ENCODE results near the gene PYGB.

Gene PYGB

DNA sequence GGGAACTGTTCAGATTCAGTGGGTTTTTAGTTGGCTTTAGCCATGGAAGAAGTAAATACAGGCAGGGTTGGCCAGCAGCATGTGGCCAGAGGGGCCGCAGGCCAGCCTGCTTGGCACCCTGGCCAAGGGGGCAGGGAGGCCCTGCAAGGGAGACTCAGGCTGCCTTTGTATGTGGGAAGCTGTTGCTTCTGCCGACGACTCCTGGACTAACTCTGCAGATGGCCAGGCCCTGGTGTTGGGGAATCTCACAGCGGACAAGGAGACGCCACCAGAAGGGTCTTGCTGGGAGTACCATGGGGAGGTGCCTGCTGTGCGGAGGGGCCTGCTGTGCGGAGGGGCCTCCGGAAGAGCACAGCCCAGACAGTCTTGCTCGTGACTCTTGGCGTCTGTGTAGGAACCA lies 25.2 kb downstream of the PYGB start:
- Histone ChIP-seq H3K4me1 (ENCODE audit: control insufficient read depth, insufficient read depth, low read length) (no peaks in the 10 kb centered on the region), H3K27ac (ENCODE audit: extremely low read depth, low read depth, low read length) (no peak overlapping the region), H3K36me3 (ENCODE audit: control insufficient read depth in 2 of 2, insufficient read depth in 1 of 2, low read length in 2 of 2) (peaks cover 0 to 87% of the 10 kb centered on the region in 2 experiments; a peak in 2 of 3 replicates), H3K4me3 (ENCODE audit: low read depth, low read length) (no peak overlapping the region), H3K9me3 (ENCODE audit: control insufficient read depth, insufficient read depth, low read depth, low read length) (no peaks in the 10 kb centered on the region)
- POLR2A ChIA-PET = no interaction called here
- CTCF ChIA-PET = interaction anchor here (0.7 kb wide), 2 partner anchors 39 to 121 kb away, joined by 3 to 4 read pairs; no protein-coding TSS in a partner anchor
- peak; percentile 19; the same call in 1 of the 2 replicates for TF ChIP-seq ZIC2 (tag by site-specific recombination; IDR thresholded peaks at IDR 0.05)
- TF ChIP-seq OVOL3 (tag by site-specific recombination; IDR thresholded peaks at IDR 0.05) = no peak

DNA sequence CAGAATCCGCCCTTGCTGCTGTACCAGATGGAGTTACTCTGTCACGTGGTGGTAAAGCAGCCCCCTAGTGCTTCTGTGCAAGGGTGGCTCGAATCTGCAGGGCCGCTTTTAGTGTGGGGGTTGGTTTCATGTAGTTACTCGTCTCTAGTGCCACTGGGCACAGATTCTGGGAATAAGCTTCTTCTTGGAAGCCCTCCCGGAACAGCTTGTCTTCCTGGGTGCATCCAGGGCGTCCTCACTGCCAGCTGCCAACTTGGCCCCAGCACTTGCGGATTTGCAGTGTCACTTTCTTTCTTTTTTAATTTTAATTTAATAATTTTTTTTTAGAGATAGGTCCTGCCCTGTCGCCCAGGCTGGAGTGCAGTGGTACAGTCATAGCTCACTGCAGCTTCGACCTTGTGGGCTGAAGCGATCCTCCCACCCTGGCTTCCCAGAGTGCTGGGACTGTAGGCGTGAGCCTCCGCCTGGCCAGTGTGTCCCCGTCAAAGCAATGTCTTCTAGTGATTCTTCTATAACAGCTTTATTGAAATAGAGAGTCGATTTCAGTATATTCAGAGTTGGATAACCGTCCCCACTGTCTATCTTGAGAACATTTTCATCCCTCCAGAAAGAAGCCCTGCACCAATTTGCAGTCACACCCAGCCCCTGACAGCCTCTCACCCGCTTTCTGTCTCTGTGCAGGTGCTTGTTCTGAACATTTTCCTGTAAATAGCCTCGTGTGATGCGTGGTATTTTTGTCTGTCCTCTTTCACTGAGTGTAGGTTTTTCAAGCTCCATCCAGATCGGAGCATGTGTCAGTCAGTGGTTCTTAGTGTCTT lies 25.9 kb downstream of the PYGB start:
- H3K9me3 ChIP-seq (ENCODE audit: control insufficient read depth, insufficient read depth, low read depth, low read length) = no peaks in the 10 kb centered on the region
- H3K27ac ChIP-seq (ENCODE audit: extremely low read depth, low read depth, low read length) = no peak overlapping the region
- CTCF ChIA-PET = interaction anchor here (0.7 kb wide), 1 partner anchor 38 kb away, joined by 3 read pairs; no protein-coding TSS in a partner anchor
- TF ChIP-seq EGR2 (tag by site-specific recombination; IDR thresholded peaks at IDR 0.05; ENCODE audit: low read depth) (peak; percentile 60; the same call in 1 of the 2 replicates), ZNF777 (tag by site-specific recombination; IDR thresholded peaks at IDR 0.05; ENCODE audit: borderline replicate concordance) (no peak), ZFHX2 (tag by site-specific recombination; conservative IDR thresholded peaks at IDR 0.05) (0 out of 2 replicates have a peak, but pooled peaks have one; percentile 30)
- H3K4me1 ChIP-seq (ENCODE audit: control insufficient read depth, insufficient read depth, low read length) = no peaks in the 10 kb centered on the region
- POLR2A ChIA-PET = no interaction called here
- no peak overlapping the region for H3K4me3 ChIP-seq (ENCODE audit: low read depth, low read length)
- peaks cover 0 to 94% of the 10 kb centered on the region in 2 experiments; a peak in 2 of 3 replicates for H3K36me3 ChIP-seq (ENCODE audit: control insufficient read depth in 2 of 2, insufficient read depth in 1 of 2, low read length in 2 of 2)

DNA sequence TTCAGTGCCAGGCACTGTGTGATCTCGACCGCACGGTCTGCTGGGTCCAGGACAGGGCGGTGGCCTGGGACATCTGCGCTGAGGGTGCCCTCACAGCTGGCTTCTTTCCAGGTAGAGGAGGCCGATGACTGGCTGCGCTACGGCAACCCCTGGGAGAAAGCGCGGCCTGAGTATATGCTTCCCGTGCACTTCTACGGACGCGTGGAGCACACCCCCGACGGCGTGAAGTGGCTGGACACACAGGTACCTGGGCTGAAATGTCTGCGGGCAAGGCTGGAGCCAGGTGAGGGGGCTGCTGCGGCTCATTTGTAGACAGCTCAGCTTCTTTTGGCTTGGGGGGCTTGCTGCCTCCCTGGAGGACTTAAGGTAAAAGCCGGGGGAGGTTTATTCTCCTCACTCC lies 26.6 kb downstream of the PYGB start:
- Histone ChIP-seq H3K4me1 (ENCODE audit: control insufficient read depth, insufficient read depth, low read length) (no peaks in the 10 kb centered on the region), H3K4me3 (ENCODE audit: low read depth, low read length) (no peak overlapping the region), H3K27ac (ENCODE audit: extremely low read depth, low read depth, low read length) (no peak overlapping the region), H3K36me3 (ENCODE audit: control insufficient read depth in 2 of 2, insufficient read depth in 1 of 2, low read length in 2 of 2) (peaks cover 0 to 95% of the 10 kb centered on the region in 2 experiments; a peak in 2 of 3 replicates), H3K9me3 (ENCODE audit: control insufficient read depth, insufficient read depth, low read depth, low read length) (no peaks in the 10 kb centered on the region)
- CTCF ChIA-PET = no interaction called here
- POLR2A ChIA-PET = no interaction called here
- no peak for TF ChIP-seq ZFHX2 (tag by site-specific recombination; conservative IDR thresholded peaks at IDR 0.05)

DNA sequence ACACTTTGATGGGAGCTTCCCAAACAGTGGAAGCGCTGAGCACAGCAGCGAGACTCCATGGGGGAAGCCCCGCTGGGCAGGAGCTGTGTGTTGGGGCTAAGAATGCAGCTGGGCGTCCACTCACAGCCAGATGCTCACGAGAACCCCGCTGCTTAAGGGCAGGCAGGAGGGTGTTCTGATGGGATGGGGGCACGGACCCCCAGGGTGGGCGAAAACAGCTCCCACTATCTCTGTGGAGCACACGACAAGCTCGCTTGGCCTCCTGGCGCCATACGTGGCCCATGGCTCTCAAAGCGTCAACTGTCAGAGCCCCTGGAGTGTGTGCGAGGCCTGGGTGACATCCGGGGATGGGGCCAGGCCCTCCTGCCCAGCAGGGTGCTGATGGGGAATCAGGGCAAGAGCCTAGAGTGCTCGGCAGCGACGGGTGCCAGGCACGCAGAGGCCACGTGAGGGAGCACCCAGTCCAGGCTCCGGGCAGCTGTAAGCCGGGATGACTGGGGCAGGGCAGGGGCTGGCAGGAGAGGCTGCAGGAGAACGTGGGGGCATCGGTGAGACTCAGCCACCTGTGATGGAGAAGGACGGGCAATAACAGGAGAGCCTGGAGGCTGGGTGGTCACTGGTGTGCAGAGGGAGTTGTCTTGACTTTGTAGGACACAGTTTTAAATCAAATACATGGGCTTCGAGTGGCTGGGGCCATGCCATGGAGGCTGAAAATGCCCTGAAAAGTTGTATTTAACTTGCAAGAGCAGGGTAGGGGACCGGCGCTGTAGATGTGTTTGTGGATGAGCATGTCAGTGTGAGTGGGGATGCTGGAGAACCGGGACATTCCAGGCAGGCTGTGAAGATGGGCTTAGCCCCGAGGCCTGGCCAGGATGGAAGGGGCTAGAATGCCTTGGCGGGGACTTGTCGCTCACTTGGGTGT lies 27.3 kb downstream of the PYGB start:
- Histone ChIP-seq H3K9me3 (ENCODE audit: control insufficient read depth, insufficient read depth, low read depth, low read length) (no peaks in the 10 kb centered on the region), H3K4me3 (ENCODE audit: low read depth, low read length) (no peak overlapping the region), H3K27ac (ENCODE audit: extremely low read depth, low read depth, low read length) (no peak overlapping the region), H3K4me1 (ENCODE audit: control insufficient read depth, insufficient read depth, low read length) (no peaks in the 10 kb centered on the region), H3K36me3 (ENCODE audit: control insufficient read depth in 2 of 2, insufficient read depth in 1 of 2, low read length in 2 of 2) (peaks cover 0 to 97% of the 10 kb centered on the region in 2 experiments; a peak in 2 of 3 replicates)
- ChIA-PET CTCF (interaction anchor here (0.7 kb wide), 1 partner anchor 467 kb away, joined by 5 read pairs; no protein-coding TSS in a partner anchor), POLR2A (no interaction called here)
- TF ChIP-seq ZNF510 (tag by site-specific recombination; IDR thresholded peaks at IDR 0.05; ENCODE audit: insufficient replicate concordance) (no peak), SCRT1 (tag by site-specific recombination; IDR thresholded peaks at IDR 0.05; ENCODE audit: borderline replicate concordance) (0 out of 2 replicates have a peak, but pooled peaks have one; percentile 22), ZNF701 (tag by site-specific recombination; IDR thresholded peaks at IDR 0.05) (no peak), ZIC2 (tag by site-specific recombination; IDR thresholded peaks at IDR 0.05) (peak; percentile 44; the same call in 1 of the 2 replicates), SCRT2 (tag by site-specific recombination; IDR thresholded peaks at IDR 0.05) (peak; percentile 34; the same call in 1 of the 2 replicates), ZNF660 (tag by site-specific recombination; IDR thresholded peaks at IDR 0.05) (no peak), ZBTB1 (tag by site-specific recombination; IDR thresholded peaks at IDR 0.05) (no peak), ZNF132 (tag by site-specific recombination; IDR thresholded peaks at IDR 0.05; ENCODE audit: borderline replicate concordance) (no peak), ZNF19 (tag by site-specific recombination; IDR thresholded peaks at IDR 0.05; ENCODE audit: low read depth) (no peak)
